Measurements from ENCODE around the gene THRA.

GRCh38 chr17:40105861-40106759 is 43.3 kb downstream of the THRA start:
- no peak for TF ChIP-seq CTCF (IDR thresholded peaks at IDR 0.05; ENCODE audit: control extremely low read depth in 1 of 3, insufficient read depth in 1 of 3, low read depth in 1 of 3, low read length in 3 of 3)
- TF ChIP-seq SUZ12 (IDR thresholded peaks at IDR 0.05; ENCODE audit: low read length), result no peak
- no peak for TF ChIP-seq ASH2L (IDR thresholded peaks at IDR 0.05; ENCODE audit: low read length)
- TF ChIP-seq ZNF274 (IDR thresholded peaks at IDR 0.05; ENCODE audit: borderline replicate concordance, extremely low read depth, low read length), result no peak
- no peak for TF ChIP-seq SP2 (IDR thresholded peaks at IDR 0.05; ENCODE audit: low read length)
- TF ChIP-seq YY1 (IDR thresholded peaks at IDR 0.05; ENCODE audit: low read depth, low read length), result no peak
- no peak for TF ChIP-seq POLR2A (IDR thresholded peaks at IDR 0.05; ENCODE audit: control extremely low read depth in 1 of 2, low read depth in 2 of 2, low read length in 2 of 2)

All from H1 (cell line).